ENCODE measurements around the gene GAGE10.

Gene GAGE10, protein sequence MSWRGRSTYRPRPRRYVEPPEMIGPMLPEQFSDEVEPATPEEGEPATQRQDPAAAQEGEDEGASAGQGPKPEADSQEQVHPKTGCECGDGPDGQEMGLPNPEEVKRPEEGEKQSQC

GRCh38 chrX:49303346-49303745, at the start of gene GAGE10:
Gene GAGE10 (plus strand): TSS chrX:49303646. CDS start chrX:49304860, 1,214 bp downstream.
- DNase-seq (ENCODE audit: low read depth) = no peak
- no peak within 1 kb of the TSS for H3K4me3 ChIP-seq (ENCODE audit: control insufficient read depth, low read depth, low read length)
- no peak for TF ChIP-seq CTCF (IDR thresholded peaks at IDR 0.05; ENCODE audit: control insufficient read depth, insufficient read depth, low read depth, low read length, missing control alignments)

DNA sequence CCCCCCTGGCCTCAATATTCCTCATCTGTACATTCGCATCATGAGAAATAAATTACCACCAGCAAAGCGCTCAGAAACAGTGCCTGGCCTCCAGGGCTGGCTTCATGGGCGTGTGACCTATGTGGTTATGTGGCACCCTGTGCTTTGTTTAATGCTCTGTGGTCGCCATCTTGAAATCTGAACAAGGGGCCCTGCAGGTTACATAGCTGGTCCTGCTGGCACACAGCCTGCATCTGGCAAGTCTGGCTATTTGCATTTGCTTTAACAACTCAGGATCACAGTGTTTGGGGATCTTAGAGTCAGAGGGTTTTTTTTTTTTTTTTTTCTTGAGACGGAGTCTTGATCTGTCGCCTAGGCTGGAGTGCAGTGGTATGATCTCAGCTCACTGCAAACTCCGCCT, 48.8 kb upstream of the GAGE10 start:
- DNase-seq (ENCODE audit: low read depth) = no peak
- TF ChIP-seq CTCF (IDR thresholded peaks at IDR 0.05; ENCODE audit: control insufficient read depth, insufficient read depth, low read depth, low read length, missing control alignments) = no peak
- H3K4me3 ChIP-seq (ENCODE audit: control insufficient read depth, low read depth, low read length) = no peak overlapping the region

- TF ChIP-seq CTCF (IDR thresholded peaks at IDR 0.05; ENCODE audit: control insufficient read depth, insufficient read depth, low read depth, low read length, missing control alignments) = no peak
- no peak for DNase-seq (ENCODE audit: low read depth)
- H3K4me3 ChIP-seq (ENCODE audit: control insufficient read depth, low read depth, low read length) = no peak overlapping the region
Measured at GRCh38 chrX:49256268-49256995, 47.0 kb upstream of the GAGE10 start.

- DNase-seq (ENCODE audit: low read depth) = no peak
- H3K4me3 ChIP-seq (ENCODE audit: control insufficient read depth, low read depth, low read length) = no peak overlapping the region
- no peak for TF ChIP-seq CTCF (IDR thresholded peaks at IDR 0.05; ENCODE audit: control insufficient read depth, insufficient read depth, low read depth, low read length, missing control alignments)
Measured at GRCh38 chrX:49257074-49257790, 46.2 kb upstream of the GAGE10 start.

GRCh38 chrX:49257846-49258748, 45.3 kb upstream of the GAGE10 start:
- no peak overlapping the region for H3K4me3 ChIP-seq (ENCODE audit: control insufficient read depth, low read depth, low read length)
- DNase-seq (ENCODE audit: low read depth) = no peak
- TF ChIP-seq CTCF (IDR thresholded peaks at IDR 0.05; ENCODE audit: control insufficient read depth, insufficient read depth, low read depth, low read length, missing control alignments) = no peak

DNA sequence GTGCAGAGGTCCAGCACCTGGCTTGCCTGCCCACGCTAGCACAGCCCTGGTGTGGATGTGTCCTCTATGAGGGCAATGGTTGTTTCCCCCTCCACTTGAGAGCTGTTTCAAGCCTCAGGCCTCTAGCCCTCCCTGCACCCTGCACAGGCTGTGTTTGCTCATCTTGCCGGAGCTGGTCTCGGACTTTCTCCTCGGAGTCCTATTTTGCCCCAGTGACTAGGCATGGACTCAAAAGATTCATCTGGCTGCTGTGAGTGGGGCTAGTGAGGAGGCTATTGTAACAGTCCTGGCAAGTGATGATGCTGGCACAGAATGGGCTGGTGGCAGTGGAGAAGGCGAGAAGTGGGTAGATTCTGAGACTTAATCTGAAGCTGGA, 44.7 kb upstream of the GAGE10 start:
- DNase-seq (ENCODE audit: low read depth) = no peak
- no peak for TF ChIP-seq CTCF (IDR thresholded peaks at IDR 0.05; ENCODE audit: control insufficient read depth, insufficient read depth, low read depth, low read length, missing control alignments)
- no peak overlapping the region for H3K4me3 ChIP-seq (ENCODE audit: control insufficient read depth, low read depth, low read length)

Data from AG09309 (cell line).